ENCODE data around the gene FYCO1.

GRCh38 chr3:45984331-45985312, 11.0 kb downstream of the FYCO1 start:
- TF ChIP-seq POLR2A (IDR thresholded peaks at IDR 0.05; ENCODE audit: low read depth, low read length), result no peak
- TF ChIP-seq SPI1 (IDR thresholded peaks at IDR 0.05; ENCODE audit: low read depth, low read length), result no peak
